Measurements from ENCODE around the gene ARHGEF26.

ARHGEF26 gene

DNA sequence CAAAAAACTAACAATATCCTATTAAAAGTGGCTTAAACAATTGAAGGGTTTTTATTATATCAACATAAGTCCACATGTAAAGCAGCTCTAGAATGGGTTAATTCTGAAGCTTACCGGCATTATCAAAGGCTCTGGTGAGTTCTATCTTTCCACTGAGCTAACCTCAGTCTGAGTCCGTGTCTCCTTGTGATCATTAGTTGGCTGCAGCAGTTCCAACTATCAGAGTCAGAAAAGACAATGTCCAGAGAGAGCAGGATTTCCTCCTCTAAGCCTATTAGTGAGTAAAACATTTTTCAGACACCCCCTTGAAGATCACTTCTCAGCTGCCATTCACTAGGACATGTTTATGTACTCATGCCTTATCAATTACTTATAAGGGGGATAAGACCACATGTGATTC, 153.2 kb downstream of the ARHGEF26 start:
- DNase-seq = no peak

DNA sequence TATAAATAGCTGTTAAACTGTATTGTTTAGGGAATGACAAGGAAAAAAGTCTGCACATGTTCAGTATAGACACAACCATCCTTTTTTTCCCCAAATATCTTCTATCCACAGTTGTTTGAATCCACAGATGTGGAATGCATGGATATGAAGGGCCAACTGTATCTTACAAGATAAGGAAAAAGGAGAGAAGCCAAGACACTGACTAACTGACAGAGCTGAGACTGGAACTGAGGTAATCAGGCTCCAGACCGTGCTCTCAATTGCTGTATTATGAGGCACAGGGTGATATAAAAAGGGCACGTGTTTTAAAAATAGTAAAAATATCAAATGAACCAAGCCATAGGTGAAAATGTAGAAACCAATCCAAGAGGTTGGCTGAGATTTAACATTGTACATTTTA, 154.1 kb downstream of the ARHGEF26 start:
- no peak for DNase-seq

DNA sequence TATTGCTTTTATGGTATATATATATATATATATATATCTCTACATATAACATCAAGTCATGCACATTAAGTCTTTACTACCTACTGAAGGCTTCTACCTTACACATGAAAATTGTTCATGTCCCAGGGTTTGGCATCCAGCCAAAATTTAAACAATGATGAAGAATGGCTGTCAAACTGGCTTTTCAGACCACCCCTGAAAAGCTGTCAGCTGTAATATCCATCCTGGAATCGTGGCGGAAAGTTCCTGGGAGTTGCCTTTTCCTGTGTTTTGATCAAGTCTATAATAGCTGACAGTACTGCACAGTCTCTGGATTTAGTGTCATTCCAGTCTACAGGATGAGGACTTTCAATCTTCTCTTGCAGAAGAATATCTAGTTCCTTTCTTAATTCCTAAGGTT, 154.8 kb downstream of the ARHGEF26 start:
- no peak for DNase-seq

DNA sequence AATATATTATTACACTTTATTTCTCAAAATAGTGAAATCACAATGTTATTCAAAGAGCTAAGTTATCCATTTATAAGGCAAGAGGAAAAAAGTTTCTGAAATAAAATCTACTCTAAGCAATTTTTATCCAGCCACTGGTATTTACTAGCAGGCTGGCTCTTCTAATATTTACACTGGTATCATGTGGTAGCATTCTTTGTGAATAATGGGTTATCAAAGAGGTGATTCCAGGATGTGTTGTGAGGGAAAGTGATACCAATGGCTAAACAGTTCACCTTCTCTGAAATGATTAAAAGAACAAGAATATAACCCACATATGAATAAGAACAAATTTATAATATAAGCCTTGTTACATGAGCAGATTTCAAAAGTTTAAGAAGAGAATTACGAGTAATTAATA, 159.0 kb downstream of the ARHGEF26 start:
- no peak for DNase-seq

DNA sequence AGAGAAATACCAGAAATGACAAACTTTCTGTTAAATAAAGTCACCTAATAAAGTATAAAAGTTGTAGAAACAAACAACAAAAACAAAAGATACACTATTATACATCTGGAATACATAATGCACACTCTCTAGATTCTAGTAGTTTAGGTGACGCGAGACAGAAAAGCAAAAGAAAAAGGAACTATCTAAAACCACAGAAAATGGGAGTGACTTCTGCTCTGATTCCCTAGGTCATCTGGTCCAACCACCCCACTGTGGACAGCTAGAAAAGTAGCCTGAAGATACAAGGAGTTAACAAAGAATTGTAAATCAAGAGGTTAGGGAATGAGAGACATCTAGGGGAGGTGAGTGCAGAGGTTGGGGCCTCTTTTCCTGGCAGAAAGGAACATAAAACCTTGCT, 164.0 kb downstream of the ARHGEF26 start:
- DNase-seq = no peak

DNA sequence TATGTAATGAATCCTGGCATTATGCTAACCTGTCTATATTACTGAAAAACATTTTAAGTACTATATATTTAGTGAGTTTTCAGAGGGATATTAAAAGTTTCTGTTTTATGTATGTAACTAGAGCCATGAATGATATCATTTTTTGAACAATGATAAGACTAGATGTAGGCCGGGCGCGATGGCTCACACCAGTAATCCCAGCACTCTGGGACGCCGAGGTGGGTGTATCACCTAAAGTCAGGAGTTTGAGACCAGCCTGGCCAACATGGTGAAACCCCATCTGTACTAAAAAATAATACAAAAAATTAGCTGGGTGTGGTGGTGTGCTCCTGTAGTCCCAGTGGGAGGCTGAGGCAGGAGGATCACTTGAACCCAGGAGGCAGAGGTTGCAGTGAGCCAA, 169.0 kb downstream of the ARHGEF26 start:
- DNase-seq = no peak

DNA sequence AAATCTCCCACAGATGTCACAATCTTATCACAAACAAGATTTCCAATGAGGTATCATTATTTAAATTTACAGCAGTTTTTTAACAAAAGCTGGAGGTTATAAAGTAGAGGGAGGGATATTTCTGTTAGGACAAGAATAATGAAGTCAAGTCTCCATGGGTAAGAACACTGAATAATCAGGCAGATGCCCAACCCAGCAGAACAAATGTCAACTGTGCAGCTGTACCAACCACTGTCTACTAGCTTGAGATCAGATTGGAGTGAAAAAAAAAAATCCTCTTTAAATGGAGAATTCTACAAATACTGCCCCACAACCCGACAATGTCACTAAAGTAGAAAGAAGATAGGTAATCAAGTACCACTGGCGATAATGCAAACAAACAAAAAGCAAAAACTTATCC, 172.8 kb downstream of the ARHGEF26 start:
- no peak for DNase-seq

DNA sequence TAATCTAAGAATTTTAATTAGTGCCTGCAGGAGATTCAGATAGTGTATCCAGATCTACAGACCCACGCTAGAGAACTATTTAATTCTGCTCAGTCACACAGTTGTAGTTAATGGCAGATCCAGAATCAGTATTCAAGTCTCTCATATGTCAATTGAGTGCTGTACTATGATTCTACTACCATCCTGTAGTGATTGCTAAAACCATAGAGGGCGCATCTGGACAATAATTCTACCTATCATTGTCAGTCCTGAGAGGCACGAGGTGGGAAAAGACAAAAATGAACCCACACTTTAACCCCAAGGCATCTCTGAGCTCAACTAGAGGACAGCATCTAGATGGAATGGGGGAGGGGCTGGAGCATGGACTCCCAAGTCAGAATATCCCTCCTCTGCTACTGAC, 180.4 kb downstream of the ARHGEF26 start:
- DNase-seq = no peak

DNA sequence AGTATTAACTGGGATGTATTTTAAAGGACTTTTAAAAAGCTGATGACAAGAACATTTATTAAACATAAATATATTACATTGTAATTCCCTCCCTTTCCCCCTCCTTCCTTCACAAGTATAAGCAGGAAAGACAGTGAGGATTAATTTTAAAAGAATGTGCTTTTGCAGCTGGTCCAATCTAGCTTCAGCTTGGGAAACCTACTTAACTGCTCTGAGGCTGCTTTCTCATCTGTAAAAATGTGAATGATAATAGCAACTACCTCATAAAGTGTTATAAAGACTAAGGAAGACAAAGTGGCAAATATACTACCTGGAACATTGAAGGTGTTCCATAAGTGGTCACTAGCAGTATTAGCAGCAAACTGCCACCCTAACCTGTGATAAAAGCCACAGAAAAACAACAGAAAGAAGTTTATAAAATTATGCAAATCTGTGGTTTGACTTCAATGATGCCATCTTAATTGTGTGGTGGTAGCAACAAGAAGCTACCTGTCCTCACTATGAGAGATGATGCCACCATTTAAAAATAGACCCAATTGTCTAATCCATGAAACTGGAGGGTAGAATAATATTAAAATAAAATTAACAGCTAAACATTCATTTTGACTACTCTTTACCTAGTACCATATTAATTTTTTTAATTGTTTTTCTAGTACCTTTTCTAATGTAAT, 183.1 kb downstream of the ARHGEF26 start:
- DNase-seq = no peak

DNA sequence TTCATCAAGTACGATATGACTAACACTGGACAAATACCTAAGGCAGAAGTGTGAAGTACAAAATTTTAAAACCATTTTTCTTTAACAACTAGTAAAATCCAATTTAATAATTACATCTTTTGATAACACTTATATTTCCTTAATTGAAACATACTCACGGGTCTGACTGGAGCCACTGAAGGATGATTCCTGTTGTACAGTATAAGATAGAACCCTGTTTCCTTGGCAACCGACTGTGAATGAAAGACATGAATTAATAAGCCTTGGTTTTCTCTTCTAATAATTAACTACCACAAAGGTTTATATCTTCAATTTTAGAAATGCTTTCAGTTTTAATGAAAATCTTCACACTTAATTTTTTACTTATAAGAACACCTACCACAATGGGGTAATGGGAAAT, 183.7 kb downstream of the ARHGEF26 start:
- DNase-seq = no peak

DNA sequence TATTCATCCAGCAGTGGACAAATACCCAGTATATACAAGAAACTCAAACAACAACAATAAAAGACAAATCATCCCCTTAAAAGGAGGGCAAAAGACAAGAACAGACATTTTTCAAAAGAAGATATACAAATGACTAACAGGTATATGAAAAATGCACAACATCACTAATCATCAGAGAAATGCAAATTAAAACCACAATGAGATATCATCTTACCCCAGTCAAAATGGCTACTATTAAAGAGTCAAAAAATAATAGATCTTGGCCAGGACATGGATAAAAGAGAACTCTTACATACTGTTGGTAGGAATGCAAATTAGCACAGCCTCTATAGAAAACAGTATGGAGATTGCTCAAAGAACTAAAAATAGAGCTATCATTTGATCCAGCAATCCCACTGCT, 186.2 kb downstream of the ARHGEF26 start:
- no peak for DNase-seq
